ENCODE measurements around the gene TBC1D19.

Gene TBC1D19

GRCh38 chr4:26746802-26747213, 162.9 kb downstream of the TBC1D19 start:
- ATAC-seq, result no peak

DNA sequence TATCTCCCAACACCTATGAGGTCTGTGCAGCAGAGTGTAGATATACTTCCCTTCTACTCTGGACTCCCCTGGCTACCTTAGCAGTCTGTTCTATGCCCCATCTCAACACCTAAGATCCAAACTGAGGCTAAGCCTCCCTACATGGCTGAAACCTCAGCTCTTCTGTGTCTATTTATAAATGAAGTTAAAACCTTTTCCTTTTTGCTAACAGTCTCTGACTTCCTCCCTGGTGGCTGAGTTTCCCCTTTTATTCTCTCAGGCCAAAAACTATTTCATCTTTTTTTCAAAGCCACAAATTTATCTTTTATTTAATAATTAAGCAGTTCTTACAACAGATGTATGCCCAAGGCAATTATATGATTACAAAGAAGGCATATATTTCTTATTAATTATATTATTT, 164.9 kb downstream of the TBC1D19 start:
- TF ChIP-seq TOX (CRISPR knock-in tag; IDR thresholded peaks at IDR 0.05; ENCODE audit: borderline replicate concordance) (no peak), ZNF565 (CRISPR knock-in tag; conservative IDR thresholded peaks at IDR 0.05; ENCODE audit: low read depth) (no peak), ZFP3 (CRISPR knock-in tag; IDR thresholded peaks at IDR 0.05) (no peak), BACH2 (CRISPR knock-in tag; IDR thresholded peaks at IDR 0.05; ENCODE audit: borderline replicate concordance) (no peak), ZNF8 (CRISPR knock-in tag; IDR thresholded peaks at IDR 0.05) (no peak), ISL1 (CRISPR knock-in tag; IDR thresholded peaks at IDR 0.05) (no peak), RARB (CRISPR knock-in tag; IDR thresholded peaks at IDR 0.05) (no peak), GLIS3 (CRISPR knock-in tag; IDR thresholded peaks at IDR 0.05) (no peak), CSDC2 (CRISPR knock-in tag; IDR thresholded peaks at IDR 0.05) (no peak)
- ATAC-seq, result no peak

More at GRCh38 chr4:26746802-26747213, 162.9 kb downstream of the TBC1D19 start:
- TF ChIP-seq ZFP3 (CRISPR knock-in tag; IDR thresholded peaks at IDR 0.05) (no peak), TOX (CRISPR knock-in tag; IDR thresholded peaks at IDR 0.05; ENCODE audit: borderline replicate concordance) (no peak), TCF4 (CRISPR knock-in tag; IDR thresholded peaks at IDR 0.05; ENCODE audit: borderline replicate concordance) (no peak), GLIS3 (CRISPR knock-in tag; IDR thresholded peaks at IDR 0.05) (no peak), ZNF565 (CRISPR knock-in tag; conservative IDR thresholded peaks at IDR 0.05; ENCODE audit: low read depth) (no peak), ZFP30 (CRISPR knock-in tag; IDR thresholded peaks at IDR 0.05) (no peak), ZNF8 (CRISPR knock-in tag; IDR thresholded peaks at IDR 0.05) (no peak), ZNF70 (CRISPR knock-in tag; IDR thresholded peaks at IDR 0.05) (no peak), TSHZ2 (CRISPR knock-in tag; IDR thresholded peaks at IDR 0.05) (no peak)
- TF ChIP-seq, protein P1, sequence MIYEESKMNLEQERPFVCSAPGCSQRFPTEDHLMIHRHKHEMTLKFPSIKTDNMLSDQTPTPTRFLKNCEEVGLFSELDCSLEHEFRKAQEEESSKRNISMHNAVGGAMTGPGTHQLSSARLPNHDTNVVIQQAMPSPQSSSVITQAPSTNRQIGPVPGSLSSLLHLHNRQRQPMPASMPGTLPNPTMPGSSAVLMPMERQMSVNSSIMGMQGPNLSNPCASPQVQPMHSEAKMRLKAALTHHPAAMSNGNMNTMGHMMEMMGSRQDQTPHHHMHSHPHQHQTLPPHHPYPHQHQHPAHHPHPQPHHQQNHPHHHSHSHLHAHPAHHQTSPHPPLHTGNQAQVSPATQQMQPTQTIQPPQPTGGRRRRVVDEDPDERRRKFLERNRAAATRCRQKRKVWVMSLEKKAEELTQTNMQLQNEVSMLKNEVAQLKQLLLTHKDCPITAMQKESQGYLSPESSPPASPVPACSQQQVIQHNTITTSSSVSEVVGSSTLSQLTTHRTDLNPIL (CRISPR knock-in tag; IDR thresholded peaks at IDR 0.05; ENCODE audit: low read depth), result no peak
- TF ChIP-seq, protein P2, sequence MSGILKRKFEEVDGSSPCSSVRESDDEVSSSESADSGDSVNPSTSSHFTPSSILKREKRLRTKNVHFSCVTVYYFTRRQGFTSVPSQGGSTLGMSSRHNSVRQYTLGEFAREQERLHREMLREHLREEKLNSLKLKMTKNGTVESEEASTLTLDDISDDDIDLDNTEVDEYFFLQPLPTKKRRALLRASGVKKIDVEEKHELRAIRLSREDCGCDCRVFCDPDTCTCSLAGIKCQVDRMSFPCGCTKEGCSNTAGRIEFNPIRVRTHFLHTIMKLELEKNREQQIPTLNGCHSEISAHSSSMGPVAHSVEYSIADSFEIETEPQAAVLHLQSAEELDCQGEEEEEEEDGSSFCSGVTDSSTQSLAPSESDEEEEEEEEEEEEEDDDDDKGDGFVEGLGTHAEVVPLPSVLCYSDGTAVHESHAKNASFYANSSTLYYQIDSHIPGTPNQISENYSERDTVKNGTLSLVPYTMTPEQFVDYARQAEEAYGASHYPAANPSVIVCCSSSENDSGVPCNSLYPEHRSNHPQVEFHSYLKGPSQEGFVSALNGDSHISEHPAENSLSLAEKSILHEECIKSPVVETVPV (CRISPR knock-in tag; IDR thresholded peaks at IDR 0.05), result no peak

DNA sequence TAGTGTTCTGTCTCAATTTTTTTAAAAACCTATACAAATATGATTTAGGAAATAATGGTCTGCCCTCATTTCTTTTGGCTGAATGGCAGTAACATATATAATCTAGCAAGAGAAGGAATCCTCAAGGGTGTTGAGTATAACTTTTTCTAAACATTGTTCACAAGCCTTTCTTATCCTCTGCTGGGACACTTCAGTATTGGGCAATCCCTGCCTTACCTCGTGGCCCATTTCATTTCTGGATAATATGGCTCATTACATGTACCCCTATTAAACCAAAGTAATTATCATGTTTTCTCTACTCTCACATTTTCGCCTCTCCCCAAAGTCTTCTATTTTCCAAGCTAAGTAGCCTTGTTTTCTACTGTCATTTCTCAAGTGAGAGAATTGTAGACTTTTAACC, 166.0 kb downstream of the TBC1D19 start:
- TF ChIP-seq PPARA (CRISPR knock-in tag; IDR thresholded peaks at IDR 0.05; ENCODE audit: borderline replicate concordance) (no peak), ARNTL (CRISPR knock-in tag; IDR thresholded peaks at IDR 0.05; ENCODE audit: borderline replicate concordance, low read depth) (no peak), ZNF70 (CRISPR knock-in tag; IDR thresholded peaks at IDR 0.05) (no peak), GLIS3 (CRISPR knock-in tag; IDR thresholded peaks at IDR 0.05) (no peak)
- TF ChIP-seq, protein P1 (CRISPR knock-in tag; IDR thresholded peaks at IDR 0.05; ENCODE audit: low read depth), result no peak
- ATAC-seq, result no peak

DNA sequence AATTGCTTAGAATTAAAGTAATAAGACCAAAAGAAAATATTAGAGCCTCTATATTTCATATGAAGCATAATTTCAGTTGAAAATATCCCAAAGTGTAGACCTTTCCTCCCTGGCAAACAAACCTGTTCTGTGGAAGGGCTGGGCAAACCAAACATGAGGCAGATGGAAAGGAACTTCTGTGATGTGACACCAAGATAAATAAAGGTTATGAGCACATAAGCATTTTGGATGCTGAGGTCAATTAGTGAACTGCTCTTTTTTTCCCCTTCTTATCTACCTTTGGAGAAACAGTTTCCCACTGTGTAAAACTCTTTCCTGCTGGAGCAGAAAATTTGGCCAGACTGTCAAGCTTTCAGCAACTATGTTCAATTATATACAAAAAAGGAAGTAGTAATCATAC, 167.1 kb downstream of the TBC1D19 start:
- TF ChIP-seq ISL1 (CRISPR knock-in tag; IDR thresholded peaks at IDR 0.05), result no peak
- TF ChIP-seq TSHZ2 (CRISPR knock-in tag; IDR thresholded peaks at IDR 0.05), result no peak
- TF ChIP-seq TCF4 (CRISPR knock-in tag; IDR thresholded peaks at IDR 0.05; ENCODE audit: borderline replicate concordance), result no peak
- TF ChIP-seq SNAI2 (CRISPR knock-in tag; IDR thresholded peaks at IDR 0.05), result no peak
- TF ChIP-seq CSDC2 (CRISPR knock-in tag; IDR thresholded peaks at IDR 0.05), result no peak
- TF ChIP-seq ESRRG (CRISPR knock-in tag; IDR thresholded peaks at IDR 0.05), result no peak
- no peak for TF ChIP-seq BACH2 (CRISPR knock-in tag; IDR thresholded peaks at IDR 0.05; ENCODE audit: borderline replicate concordance)
- TF ChIP-seq, protein P2 (CRISPR knock-in tag; IDR thresholded peaks at IDR 0.05), result no peak
- TF ChIP-seq ZNF565 (CRISPR knock-in tag; conservative IDR thresholded peaks at IDR 0.05; ENCODE audit: low read depth), result no peak
- TF ChIP-seq, protein P1 (CRISPR knock-in tag; IDR thresholded peaks at IDR 0.05; ENCODE audit: low read depth), result no peak
- no peak for TF ChIP-seq PPARA (CRISPR knock-in tag; IDR thresholded peaks at IDR 0.05; ENCODE audit: borderline replicate concordance)
- no peak for TF ChIP-seq ZFP30 (CRISPR knock-in tag; IDR thresholded peaks at IDR 0.05)
- no peak for ATAC-seq
